IMR-90 (cell line): Measurements from ENCODE around the gene EMSY. TPM values are rescaled to one million over a fixed set of nuclear protein-coding genes. Genes with fewer than 3 reads are reported as not detected.
A peak's percentile ranks its signal among the peaks of the same experiment; 100 is the strongest.
"Not testable (repeated sequence)": the region's sequence is repeated elsewhere in the genome, so short reads cannot be mapped to it uniquely, and the experiment has no call there.

Experiments used
- ATAC-seq: fragments of 200-7000 bp; cut with Tn5 transposase; 2 replicates; pipeline ENCODE4 v1.9.1; 2020; ENCODE audit warnings: low read depth, mild to moderate bottlenecking, moderate library complexity
- BruUV-seq: library from RNA; stranded (reverse); fragments of 400-500 nt; replicated peaks from 2 replicates; lab custom pipeline; 2021; lab: Mats Ljungman, UMichigan
- CTCF ChIA-PET: fragments of 300-600 bp; formaldehyde crosslinking; extraction: SDS; loops from one replicate; lab custom pipeline; 2021; ENCODE audit warnings: antibody characterized with exemption; lab: Yijun Ruan, JAX
- POLR2A ChIA-PET: fragments of 300-600 bp; sonication (Branson Sonifier 250); formaldehyde crosslinking; loops from one replicate; lab custom pipeline; 2022; ENCODE audit warnings: antibody characterized with exemption; ENCODE audit not compliant: unreplicated experiment; lab: Charles Lee
- DNase-seq: peaks from one replicate; pipeline ENCODE4 v3.0.0; 2013
- H2AFZ ChIP-seq: replicated peaks from 2 replicates; pipeline ENCODE3; 2013; ENCODE audit warnings: low read length, mild to moderate bottlenecking; ENCODE audit not compliant: poor library complexity
- H2AK5ac ChIP-seq: 2 replicates; pipeline ENCODE4 v1.6.1; 2013; ENCODE audit warnings: low read depth, low read length, inconsistent platforms
- H2AK9ac ChIP-seq: replicated peaks from 2 replicates; pipeline ENCODE3; 2013; ENCODE audit warnings: mild to moderate bottlenecking, low read depth, low read length, moderate library complexity; ENCODE audit not compliant: poor library complexity
- H2BK120ac ChIP-seq: 2 replicates; pipeline ENCODE4 v1.6.1; 2013; ENCODE audit warnings: low read depth, low read length, inconsistent platforms
- H2BK15ac ChIP-seq: 3 replicates; pipeline ENCODE4 v1.6.1; 2013; ENCODE audit warnings: low read depth, low read length, inconsistent platforms
- H2BK20ac ChIP-seq: 2 replicates; pipeline ENCODE4 v1.6.1; 2013; ENCODE audit warnings: low read depth, mild to moderate bottlenecking, inconsistent platforms, low read length, moderate library complexity
- H2BK5ac ChIP-seq: 2 replicates; pipeline ENCODE4 v1.6.1; 2013; ENCODE audit warnings: mild to moderate bottlenecking, low read depth, low read length, inconsistent platforms; ENCODE audit not compliant: poor library complexity, severe bottlenecking
- H3K14ac ChIP-seq: replicated peaks from 2 replicates; pipeline ENCODE4 v1.6.1; 2013; ENCODE audit warnings: low read depth, low read length, inconsistent platforms
- H3K18ac ChIP-seq: 2 replicates; pipeline ENCODE4 v1.6.1; 2013; ENCODE audit warnings: low read depth, low read length, control low read depth
- H3K23ac ChIP-seq: 2 replicates; pipeline ENCODE4 v1.6.1; 2013; ENCODE audit warnings: low read depth, low read length, inconsistent platforms
- H3K27ac ChIP-seq: 2 replicates; pipeline ENCODE4 v1.5.1; 2013; ENCODE audit warnings: mild to moderate bottlenecking, control low read depth, low read length; ENCODE audit not compliant: insufficient read depth
- H3K27me3 ChIP-seq: 2 replicates; pipeline ENCODE4 v1.6.1; 2013; ENCODE audit warnings: low read length; ENCODE audit not compliant: control insufficient read depth, insufficient read depth
- H3K36me3 ChIP-seq: 2 replicates; pipeline ENCODE4 v1.6.1; 2013; ENCODE audit warnings: low read length, mixed read lengths; ENCODE audit not compliant: control insufficient read depth, insufficient read depth
- H3K4ac ChIP-seq: 2 replicates; pipeline ENCODE4 v1.6.1; 2013; ENCODE audit warnings: low read depth, low read length, inconsistent platforms
- H3K4me1 ChIP-seq: 2 replicates; pipeline ENCODE4 v1.6.1; 2013; ENCODE audit warnings: low read length, mixed read lengths; ENCODE audit not compliant: control insufficient read depth, insufficient read depth
- H3K4me2 ChIP-seq: 2 replicates; pipeline ENCODE4 v1.6.1; 2013; ENCODE audit warnings: low read depth, mild to moderate bottlenecking, control low read depth, low read length, moderate library complexity
- H3K4me3 ChIP-seq: 2 replicates; pipeline ENCODE4 v1.5.1; 2013; ENCODE audit warnings: low read depth, mild to moderate bottlenecking, control low read depth, low read length, moderate library complexity; ENCODE audit not compliant: insufficient read depth
- H3K56ac ChIP-seq: 2 replicates; pipeline ENCODE4 v1.6.1; 2013; ENCODE audit warnings: low read length, inconsistent platforms; ENCODE audit not compliant: insufficient read depth; ENCODE audit errors: extremely low read depth
- H3K79me1 ChIP-seq, 2 experiments: 2 replicates each; pipeline ENCODE4 v1.6.1; 2013; ENCODE audit warnings: low read length in 2 of 2, inconsistent platforms in 1 of 2, low read depth in 1 of 2
- H3K9ac ChIP-seq: 2 replicates; pipeline ENCODE4 v1.6.1; 2013; ENCODE audit warnings: low read depth, low read length, control low read depth
- H3K9me1 ChIP-seq: 2 replicates; pipeline ENCODE4 v1.6.1; 2013; ENCODE audit warnings: low read length, inconsistent platforms; ENCODE audit not compliant: insufficient read depth
- H3K9me3 ChIP-seq: 2 replicates; pipeline ENCODE4 v1.6.1; 2013; ENCODE audit warnings: low read length; ENCODE audit not compliant: control insufficient read depth, insufficient read depth
- H4K20me1 ChIP-seq: 2 replicates; pipeline ENCODE4 v1.6.1; 2013; ENCODE audit warnings: low read length, inconsistent platforms; ENCODE audit not compliant: insufficient read depth
- H4K5ac ChIP-seq: 2 replicates; pipeline ENCODE4 v1.6.1; 2013; ENCODE audit warnings: mild to moderate bottlenecking, low read depth, low read length, control low read depth
- H4K8ac ChIP-seq, 2 experiments: 2 replicates each; pipeline ENCODE4 v1.6.1; 2013; ENCODE audit warnings: low read depth in 2 of 2, low read length in 2 of 2, control low read depth in 1 of 2, inconsistent platforms in 1 of 2
- H4K91ac ChIP-seq: 2 replicates; pipeline ENCODE4 v1.6.1; 2013; ENCODE audit warnings: low read depth, low read length, inconsistent platforms; ENCODE audit not compliant: insufficient read depth
- BHLHE40 ChIP-seq: fragments of 150-350 bp; IDR thresholded peaks from 2 replicates; pipeline ENCODE4 v1.6.1; 2016; ENCODE audit warnings: mild to moderate bottlenecking, low read depth, low read length
- MAZ ChIP-seq: IDR thresholded peaks from 2 replicates; pipeline ENCODE4 v1.6.1; 2012; ENCODE audit warnings: low read depth, mild to moderate bottlenecking, low read length, improper control_type of control experiment, moderate library complexity, borderline replicate concordance
- POLR2A ChIP-seq: IDR thresholded peaks from 2 replicates; pipeline ENCODE4 v1.6.1; 2012; ENCODE audit warnings: mild to moderate bottlenecking, low read depth, low read length
- RAD21 ChIP-seq: IDR thresholded peaks from 2 replicates; pipeline ENCODE4 v1.6.1; 2012; ENCODE audit warnings: low read length, improper control_type of control experiment
- WGBS, 2 experiments: methylation state at CpG; one replicate each; pipeline versions ENCODE4 v1.1.5 to v1.1.7; 2013; ENCODE audit warnings: missing lambda C conversion rate in 2 of 2; ENCODE audit not compliant: insufficient read length in 1 of 2; ENCODE audit errors: extremely low coverage in 2 of 2; 5-methylcytosine and 5-hydroxymethylcytosine counted together
- dilution Hi-C: fragments of 300-500 bp; cut with HindIII; formaldehyde crosslinking; loops from one replicate; pipeline ENCODE4 v1.14.3; 2018; ENCODE audit warnings: low sequenced_read_pairs; ENCODE audit not compliant: unreplicated experiment
- in situ Hi-C: fragments of 300-500 bp; cut with MboI; formaldehyde crosslinking; loops from 3 replicates; pipeline ENCODE4 v1.14.3; 2019; ENCODE audit warnings: low sequenced_read_pairs, inconsistent platforms, mixed read lengths
- intact Hi-C: fragments of 100-400 bp; cut with micrococcal nuclease; formaldehyde crosslinking; loops from 2 replicates; pipeline ENCODE4 v1.10.0; 2022
- polyA plus RNA-seq, 3 experiments: library from polyadenylated mRNA; depleted of rRNA; stranded (reverse); fragments of >200 nt; gene quantifications; 2 replicates each; pipeline ENCODE4 v1.2.3, GENCODE V29; 2012; ENCODE audit warnings: low replicate concordance in 1 of 3
- total RNA-seq: library from RNA; depleted of rRNA; stranded (reverse); fragments of >200 nt; gene quantifications from 2 replicates; pipeline ENCODE4 v1.2.3, GENCODE V29; 2012
- TF ChIP-seq, protein P1 (sequence below): conservative IDR thresholded peaks from 2 replicates; pipeline ENCODE4 v1.5.1; 2012; ENCODE audit warnings: mild to moderate bottlenecking, low read depth, low read length, improper control_type of control experiment

The EMSY gene
- total and polyA plus RNA-seq, 2 of the 4 experiments (the other 2 are of a cell fraction) = 14.1 to 22.0 TPM

DNA sequence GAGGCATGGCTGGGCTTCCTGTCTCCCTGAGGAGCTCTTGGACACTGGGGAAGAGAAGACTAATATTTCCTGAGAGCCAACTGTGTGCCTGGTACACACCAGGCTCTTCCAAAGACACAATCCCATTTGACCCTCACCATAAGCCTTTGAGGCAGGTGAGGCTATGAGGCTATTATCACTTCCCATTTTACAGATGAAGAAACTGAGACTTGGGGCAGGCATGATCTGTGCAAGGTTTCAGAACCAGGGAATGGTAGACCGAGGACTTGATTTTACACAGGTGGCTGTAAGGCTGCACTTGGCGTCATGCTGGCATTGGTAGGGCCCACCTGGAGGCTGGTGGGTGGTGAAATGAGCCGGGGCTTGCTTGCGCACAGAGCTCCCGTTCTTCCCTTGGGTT, 134.9 kb downstream of the EMSY start:
- no peak for ATAC-seq
- CTCF ChIA-PET = no interaction called here
- Histone ChIP-seq H3K79me1 (no peaks in the 10 kb centered on the region), H2BK5ac (no peak overlapping the region), H4K20me1 (no peaks in the 10 kb centered on the region), H3K4me1 (peaks cover 19% of the 10 kb centered on the region), H3K18ac (no peak overlapping the region), H2BK20ac (peak overlapping the region; percentile 47; the same call in 1 of the 2 replicates), H2AFZ (peak overlapping the region; percentile 70), H3K4me3 (no peak overlapping the region), H3K9me1 (peaks cover 15% of the 10 kb centered on the region), H4K5ac (no peak overlapping the region), H3K56ac (no peak overlapping the region), H3K14ac (peak overlapping the region; percentile 81; the same call in 1 of the 2 replicates), H2BK15ac (peak overlapping the region; percentile 54; the same call in 1 of the 3 replicates), H4K8ac (peak overlapping the region in 1 of 2 experiments; percentile 49; a peak in 1 of 4 replicates), H3K4me2 (no peak overlapping the region), H3K4ac (peak overlapping the region; percentile 61; the same call in 1 of the 2 replicates), H3K23ac (peak overlapping the region; percentile 64; the same call in 1 of the 2 replicates), H3K36me3 (no peaks in the 10 kb centered on the region), H4K91ac (no peak overlapping the region), H3K9me3 (no peaks in the 10 kb centered on the region), H2AK5ac (0 out of 2 replicates have a peak overlapping the region, but pooled peaks have one; percentile 36), H3K27ac (no peak overlapping the region), H3K9ac (no peak overlapping the region), H2AK9ac (no peak overlapping the region), H3K27me3 (no peaks in the 10 kb centered on the region), H2BK120ac (peak overlapping the region; percentile 72; the same call in 1 of the 2 replicates)
- DNase-seq = no peak
- TF ChIP-seq RAD21 (no peak), MAZ (no peak), BHLHE40 (no peak), POLR2A (no peak)
- TF ChIP-seq, protein P1, sequence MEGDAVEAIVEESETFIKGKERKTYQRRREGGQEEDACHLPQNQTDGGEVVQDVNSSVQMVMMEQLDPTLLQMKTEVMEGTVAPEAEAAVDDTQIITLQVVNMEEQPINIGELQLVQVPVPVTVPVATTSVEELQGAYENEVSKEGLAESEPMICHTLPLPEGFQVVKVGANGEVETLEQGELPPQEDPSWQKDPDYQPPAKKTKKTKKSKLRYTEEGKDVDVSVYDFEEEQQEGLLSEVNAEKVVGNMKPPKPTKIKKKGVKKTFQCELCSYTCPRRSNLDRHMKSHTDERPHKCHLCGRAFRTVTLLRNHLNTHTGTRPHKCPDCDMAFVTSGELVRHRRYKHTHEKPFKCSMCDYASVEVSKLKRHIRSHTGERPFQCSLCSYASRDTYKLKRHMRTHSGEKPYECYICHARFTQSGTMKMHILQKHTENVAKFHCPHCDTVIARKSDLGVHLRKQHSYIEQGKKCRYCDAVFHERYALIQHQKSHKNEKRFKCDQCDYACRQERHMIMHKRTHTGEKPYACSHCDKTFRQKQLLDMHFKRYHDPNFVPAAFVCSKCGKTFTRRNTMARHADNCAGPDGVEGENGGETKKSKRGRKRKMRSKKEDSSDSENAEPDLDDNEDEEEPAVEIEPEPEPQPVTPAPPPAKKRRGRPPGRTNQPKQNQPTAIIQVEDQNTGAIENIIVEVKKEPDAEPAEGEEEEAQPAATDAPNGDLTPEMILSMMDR = no peak
- BruUV-seq = no TSS peak
- dilution Hi-C loops = no loop called here
- in situ Hi-C loops = no loop called here
- no CpG with 5 or more reads among the region's 5 CpGs for WGBS, 2 experiments
- intact Hi-C loops = no loop called here
- POLR2A ChIA-PET = no interaction called here

DNA sequence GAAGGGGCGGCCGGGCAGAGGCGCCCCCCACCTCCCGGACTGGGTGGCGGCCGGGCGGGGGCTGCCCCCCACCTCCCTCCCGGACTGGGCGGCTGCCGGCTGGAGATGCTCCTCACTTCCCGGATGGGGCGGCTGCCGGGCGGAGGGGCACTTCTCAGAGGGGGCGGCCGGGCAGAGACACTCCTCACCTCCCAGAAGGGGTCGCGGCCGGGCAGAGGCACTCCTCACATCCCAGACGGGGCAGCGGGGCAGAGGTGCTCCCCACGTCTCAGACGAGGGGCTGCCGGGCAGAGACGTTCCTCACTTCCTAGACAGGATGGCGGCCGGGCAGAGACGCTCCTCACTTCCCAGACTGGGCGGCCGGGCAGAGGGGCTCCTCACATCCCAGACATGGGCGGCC, 137.7 kb downstream of the EMSY start:
- H3K18ac ChIP-seq, H2BK15ac ChIP-seq, H3K9me3 ChIP-seq, ATAC-seq, H2BK120ac ChIP-seq, H3K56ac ChIP-seq, intact Hi-C loops, H4K5ac ChIP-seq, H3K79me1 ChIP-seq, H3K23ac ChIP-seq, H2BK20ac ChIP-seq, H3K9ac ChIP-seq, H2BK5ac ChIP-seq, in situ Hi-C loops, H3K4me3 ChIP-seq, H2AK9ac ChIP-seq, H3K4me2 ChIP-seq, POLR2A ChIA-PET, dilution Hi-C loops, H3K27ac ChIP-seq, CTCF ChIA-PET, H4K20me1 ChIP-seq, H3K14ac ChIP-seq, H3K4ac ChIP-seq, H2AFZ ChIP-seq, H4K91ac ChIP-seq, H3K9me1 ChIP-seq, H3K36me3 ChIP-seq, H2AK5ac ChIP-seq, H3K27me3 ChIP-seq, DNase-seq, H4K8ac ChIP-seq, BruUV-seq: not testable (repeated sequence)
- 93% methylated on average over 11 of the region's 31 CpGs; no CpG with 5 or more reads in 1 of the 2 experiments for WGBS, 2 experiments
- peaks cover 10% of the 10 kb centered on the region for H3K4me1 ChIP-seq
